GM19035 (cell line): Measurements from ENCODE around the gene SPANXD.
"Not testable (repeated sequence)": the region's sequence is repeated elsewhere in the genome, so short reads cannot be mapped to it uniquely, and the experiment has no call there.

ENCODE experiments used
- ATAC-seq: cut with Tn5 transposase; IDR thresholded peaks from one replicate; pipeline ENCODE4 v1.9.1; 2021; ENCODE audit not compliant: unreplicated experiment

The SPANXD gene, protein sequence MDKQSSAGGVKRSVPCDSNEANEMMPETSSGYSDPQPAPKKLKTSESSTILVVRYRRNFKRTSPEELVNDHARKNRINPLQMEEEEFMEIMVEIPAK

DNA sequence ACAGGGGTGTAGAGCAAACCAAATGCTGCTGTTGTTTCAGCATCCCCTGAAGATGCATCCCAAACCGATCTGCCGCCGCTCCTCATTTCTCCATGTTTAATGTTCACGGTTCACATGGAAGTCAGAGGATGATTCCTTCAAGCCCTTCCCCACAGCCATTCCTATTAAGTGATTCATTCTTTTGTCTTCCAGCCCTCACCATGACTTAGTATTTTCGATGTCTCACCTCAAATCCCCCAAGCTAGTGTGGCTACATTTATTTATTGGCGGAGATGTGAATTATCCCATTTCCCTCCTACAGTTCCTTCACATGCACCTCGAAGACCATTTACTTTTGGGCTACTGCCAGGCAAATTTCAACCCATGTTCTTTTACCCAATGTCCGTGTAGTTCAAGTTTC lies at the start of gene SPANXD:
SPANXD (minus strand) TSS at position 101 of the 400 bp plus-strand sequence. CDS start 334 bp downstream, outside the sequence.
- not testable (repeated sequence) for ATAC-seq

DNA sequence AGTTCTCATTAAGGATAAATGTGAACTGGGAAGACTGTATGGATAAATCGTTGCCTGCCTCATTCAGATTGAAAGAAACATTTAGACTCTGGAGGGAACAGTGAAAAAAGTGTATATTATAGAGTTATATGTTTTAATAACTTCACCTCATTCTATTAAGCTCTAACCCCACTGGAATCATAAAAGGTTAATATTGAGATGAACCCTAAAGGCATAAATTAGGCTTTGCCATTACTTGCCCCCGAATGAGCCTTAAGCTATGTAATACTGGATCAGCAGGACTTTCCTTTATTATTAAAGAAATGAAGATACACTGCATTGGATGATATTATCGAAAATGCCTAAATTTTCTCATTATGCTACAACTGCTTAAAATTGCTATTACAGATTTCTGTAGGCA lies 44.1 kb upstream of the SPANXD start:
- ATAC-seq, result no peak

DNA sequence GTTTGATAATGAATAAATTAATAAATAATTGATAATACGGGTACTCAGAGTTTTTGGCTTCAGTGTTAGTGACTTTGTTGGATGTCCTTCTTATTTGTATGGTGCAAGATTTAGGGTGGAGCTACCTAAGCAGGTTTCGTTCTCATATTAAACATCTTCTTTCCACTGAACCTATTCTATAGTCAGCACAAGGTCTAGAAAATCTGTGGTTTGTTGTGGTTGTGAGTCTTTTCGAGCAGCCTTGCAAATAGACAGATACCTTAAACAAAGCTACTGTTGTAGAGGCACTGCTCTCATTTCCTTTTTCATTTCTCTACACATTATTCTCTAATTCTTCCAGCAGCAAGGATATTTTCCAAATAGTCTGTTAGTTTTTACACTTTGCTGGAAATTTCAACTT lies 38.1 kb upstream of the SPANXD start:
- ATAC-seq, result no peak

DNA sequence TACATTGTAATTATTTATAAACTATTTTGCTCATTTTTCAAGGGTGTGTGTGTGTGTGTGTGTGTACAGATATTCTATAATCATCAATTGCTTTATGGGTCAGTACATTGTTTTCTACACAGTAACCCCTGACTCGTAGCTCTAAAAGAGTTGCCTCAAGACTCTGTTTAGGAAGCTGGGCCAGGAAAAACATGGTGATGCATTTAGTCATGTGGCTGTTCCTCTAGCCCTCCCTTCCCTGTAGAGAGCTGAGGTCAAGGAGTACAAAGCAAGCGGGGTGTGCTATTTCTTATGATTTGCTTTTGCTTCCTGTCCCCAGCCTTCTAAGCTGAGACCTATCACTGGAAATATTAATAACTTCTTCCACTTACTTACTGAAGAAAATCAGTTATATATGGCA lies 34.8 kb upstream of the SPANXD start:
- no peak for ATAC-seq

DNA sequence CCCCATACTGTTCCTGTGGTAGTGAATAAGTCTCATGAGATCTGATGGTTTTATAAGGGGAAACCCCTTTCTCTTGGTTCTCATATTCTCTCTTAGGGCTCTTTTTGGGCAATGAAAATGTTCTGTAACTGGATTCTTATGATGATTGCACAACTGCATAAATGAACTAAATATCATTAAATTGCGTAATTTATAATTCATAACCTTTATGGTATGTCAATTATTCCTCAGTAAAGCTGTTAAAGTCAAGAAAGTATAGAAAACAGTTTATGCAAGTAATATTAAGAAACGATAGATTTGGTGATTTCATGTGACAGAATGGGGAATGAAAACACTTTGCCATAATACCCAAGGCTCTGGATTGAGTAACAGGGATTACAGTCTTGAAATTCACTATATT lies 33.5 kb upstream of the SPANXD start:
- no peak for ATAC-seq

DNA sequence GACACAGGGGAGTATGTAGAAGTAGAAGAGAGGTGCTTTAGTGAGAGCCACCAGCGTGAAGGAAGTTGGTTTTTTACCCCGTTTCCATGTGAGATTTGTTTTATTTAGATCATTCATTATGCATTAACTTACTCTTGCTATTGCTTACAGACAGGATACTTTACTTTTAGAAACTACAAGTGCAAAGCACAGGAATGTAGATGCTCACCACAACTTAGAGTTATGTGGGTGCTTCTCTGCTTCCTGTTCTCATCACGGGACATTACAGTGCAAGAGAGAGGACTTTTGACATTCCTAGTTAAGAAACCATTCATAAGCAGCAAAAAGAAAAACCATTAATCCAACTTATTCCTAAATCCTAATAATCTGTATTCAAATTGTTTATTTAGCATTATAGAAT lies 25.6 kb upstream of the SPANXD start:
- ATAC-seq, result no peak

DNA sequence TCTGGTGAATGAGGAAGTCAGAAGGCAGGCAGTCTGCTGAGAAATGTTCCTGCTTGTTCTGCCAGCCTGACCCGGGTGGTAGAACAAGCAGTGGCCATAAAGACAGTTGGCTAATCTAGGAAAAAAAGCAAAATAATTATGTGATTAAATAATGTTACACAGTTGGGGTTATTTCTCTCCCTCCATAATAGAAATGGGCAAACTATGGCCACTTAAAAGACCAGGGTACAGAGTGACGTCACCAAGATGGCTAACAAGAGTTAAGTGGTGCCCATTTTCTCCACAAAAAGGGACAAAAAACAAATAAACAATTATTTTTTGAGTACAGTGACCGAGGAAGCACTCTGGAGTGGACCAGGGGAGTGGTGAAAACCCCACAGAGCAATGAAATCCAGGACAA lies 16.1 kb upstream of the SPANXD start:
- ATAC-seq, result no peak

DNA sequence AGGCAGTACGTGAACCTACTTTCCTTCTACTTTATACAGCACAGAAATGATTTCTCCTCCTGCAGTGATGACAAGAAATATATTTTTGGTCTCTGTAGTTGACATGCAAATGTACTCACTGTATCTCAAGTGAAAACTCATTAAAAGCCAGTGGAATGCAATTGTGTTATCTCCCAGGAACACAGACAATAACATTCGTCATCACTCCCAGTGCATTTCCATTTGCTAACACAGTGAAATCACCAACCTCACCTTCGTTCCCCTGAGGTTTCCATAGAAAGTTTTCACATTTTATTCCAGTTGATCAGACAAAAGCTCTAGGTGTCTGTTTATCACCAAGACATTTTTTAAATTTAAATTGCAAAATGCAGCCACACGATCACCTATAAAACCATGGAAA lies 2.5 kb upstream of the SPANXD start:
- ATAC-seq, result no peak

DNA sequence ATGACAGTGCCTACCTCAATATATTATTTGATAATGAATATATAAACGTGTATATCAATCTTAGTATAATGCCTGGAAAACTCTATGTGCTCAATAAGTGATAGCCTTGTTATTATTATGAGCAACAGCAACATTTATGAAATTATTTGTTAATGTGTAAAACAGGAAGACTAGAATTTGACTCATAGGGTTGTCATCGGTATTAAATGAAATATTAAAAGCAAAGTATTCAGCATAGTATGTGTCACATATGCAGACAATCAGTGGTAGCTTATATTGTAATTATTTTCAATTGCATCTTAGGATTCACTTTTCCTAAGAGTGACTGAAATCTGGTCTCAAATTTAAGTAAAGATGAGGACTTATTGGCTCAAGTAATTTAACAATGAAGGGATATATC lies 24.6 kb downstream of the SPANXD start:
- no peak for ATAC-seq

DNA sequence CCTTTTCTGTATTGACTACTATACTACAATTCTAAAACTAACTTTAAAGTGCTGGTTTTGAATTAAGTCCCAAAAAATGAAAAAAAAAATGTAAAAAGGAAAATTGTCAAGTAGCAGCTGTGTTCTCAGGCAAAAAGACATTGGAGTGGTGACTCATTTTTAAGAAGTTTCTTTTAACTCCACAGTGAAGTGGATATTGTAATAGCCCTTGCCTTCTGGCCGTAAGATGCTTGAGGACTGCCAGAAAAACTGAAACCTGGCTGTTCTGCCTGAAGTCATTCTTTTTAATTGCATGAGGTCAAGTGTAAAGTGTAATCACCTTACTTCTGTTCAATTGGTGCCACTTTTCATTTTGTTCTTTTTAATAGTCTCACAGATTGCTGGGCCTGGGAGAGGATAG lies 28.9 kb downstream of the SPANXD start:
- no peak for ATAC-seq

DNA sequence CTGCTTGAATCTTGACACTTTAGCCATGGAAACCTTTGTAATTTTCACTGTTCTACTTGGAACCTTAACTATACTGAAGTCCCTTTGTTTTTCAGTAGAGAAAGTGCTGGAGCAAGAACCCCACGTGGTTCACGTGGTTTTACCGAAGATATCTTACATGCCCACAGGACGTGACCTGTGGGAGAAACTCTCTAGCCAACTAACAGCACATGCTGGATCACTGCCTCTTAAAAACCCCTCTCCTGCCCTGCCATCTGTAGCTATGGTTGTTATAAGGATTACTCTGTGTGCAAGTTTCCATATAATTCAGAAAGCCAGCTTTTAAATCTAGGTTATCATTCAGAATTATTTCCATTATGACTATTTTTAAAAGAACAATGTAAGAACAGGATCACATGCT lies 30.2 kb downstream of the SPANXD start:
- ATAC-seq, result no peak

DNA sequence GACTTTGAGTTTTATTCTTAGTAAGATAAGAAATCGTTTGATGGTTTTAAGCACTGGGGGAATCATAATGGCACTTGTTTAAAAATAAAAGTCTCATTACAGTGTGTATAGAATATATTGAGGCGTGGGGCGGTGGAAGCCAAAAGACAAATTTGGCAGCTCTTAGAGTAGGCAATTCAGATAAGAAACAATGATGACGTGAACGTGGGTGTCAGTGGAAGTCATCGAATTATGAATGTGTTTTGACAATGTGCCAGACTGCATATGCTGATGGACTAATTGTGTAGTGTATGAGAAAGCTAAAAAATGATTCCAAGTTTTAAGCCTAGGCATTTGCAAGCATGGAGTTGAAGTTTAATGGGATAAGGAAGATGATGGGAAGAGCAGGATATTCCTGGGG lies 35.8 kb downstream of the SPANXD start:
- ATAC-seq, result no peak

DNA sequence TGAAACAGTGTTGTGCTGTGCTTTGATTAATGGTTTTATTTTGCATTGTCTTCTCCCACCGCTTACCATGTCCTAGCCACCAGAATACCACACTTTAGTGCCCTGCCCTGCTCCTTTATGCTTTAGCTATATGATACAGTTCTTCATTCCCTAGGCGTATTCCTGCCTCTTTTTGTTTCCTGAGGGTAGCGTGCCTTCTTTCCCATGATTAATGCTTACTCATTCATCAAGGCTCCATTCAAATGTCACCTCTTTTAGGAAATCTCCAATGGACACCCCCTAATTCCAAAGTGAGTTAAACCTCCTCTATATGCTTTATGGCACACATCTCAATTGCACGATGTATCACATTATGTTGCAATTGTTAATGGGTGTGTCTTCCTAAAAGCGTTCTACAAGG lies 46.3 kb downstream of the SPANXD start:
- no peak for ATAC-seq
